Kidney capillary endothelial cell (primary cell): ENCODE measurements around the gene STOML3.

Experiments
- DNase-seq: peaks from one replicate; pipeline ENCODE4 v3.0.0-alpha.2; 2018; ENCODE audit warnings: low spot score

STOML3 gene

DNA sequence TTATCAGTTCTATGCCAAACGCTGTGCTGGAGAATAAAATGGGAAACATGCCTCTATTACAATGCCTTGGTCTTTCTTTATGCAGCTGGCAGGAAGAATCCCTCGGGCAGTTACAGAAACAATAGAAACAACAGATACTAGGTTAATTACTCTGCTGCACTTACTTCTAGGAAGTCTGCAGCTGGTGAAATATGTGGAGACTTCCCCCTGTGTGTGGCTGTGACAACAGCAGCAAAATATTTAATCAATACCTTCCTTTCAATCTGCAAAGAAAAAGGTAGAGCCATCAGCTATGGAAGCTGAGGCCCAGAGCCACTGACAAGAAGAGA is 9.9 kb downstream of the STOML3 start:
- no peak for DNase-seq

- DNase-seq: no peak
Measured at GRCh38 chr13:38979891-38980749, 10.5 kb downstream of the STOML3 start.

DNA sequence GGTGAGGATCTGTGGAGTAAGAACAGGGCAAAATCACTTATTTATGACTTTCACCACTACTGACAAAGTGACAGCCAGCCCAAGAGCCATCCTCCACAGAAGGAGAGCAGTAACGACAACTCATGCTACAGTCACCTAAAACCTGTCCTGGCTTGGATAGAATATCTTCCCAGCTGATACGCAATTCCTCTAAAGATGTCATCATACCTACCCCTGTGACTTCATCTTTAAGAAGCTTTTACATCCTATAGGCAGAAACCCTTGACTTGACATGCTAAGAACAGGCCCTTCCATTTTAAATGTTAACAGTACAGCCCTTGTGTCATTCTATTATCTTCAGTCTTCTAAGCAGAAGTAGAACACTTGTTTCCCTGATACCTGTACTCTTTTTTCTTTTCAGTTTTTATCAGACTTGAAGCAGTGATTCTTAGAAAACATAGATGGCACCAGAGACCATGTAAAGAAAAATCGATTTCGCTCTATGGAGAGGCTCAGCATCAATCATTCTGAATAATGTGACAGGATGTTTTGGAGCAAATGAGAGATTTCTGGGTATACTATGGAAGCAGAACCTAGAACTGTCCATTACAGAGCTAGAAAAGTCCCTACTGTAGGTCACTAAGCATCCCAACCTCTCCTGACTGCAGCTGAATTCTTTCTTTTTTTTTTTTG is 20.1 kb downstream of the STOML3 start:
- no peak for DNase-seq

DNA sequence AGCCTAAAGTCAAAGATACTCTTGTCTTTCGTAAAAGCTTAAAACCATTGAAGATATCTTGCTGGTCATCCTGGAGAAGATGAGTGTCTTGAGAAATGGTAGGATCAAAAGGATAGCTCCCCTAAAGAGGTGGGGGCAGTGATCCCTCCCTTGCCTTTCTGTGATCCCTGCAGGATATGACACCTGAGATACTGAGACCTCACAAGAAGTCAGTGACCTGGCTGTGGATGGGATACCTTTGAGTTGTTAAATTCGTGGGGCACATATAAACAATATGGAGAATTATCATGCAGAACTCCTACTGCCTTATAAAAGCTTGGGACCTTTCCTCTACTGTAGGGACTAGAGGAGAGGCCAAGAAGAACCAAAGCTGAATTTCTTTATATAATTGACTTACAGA is 21.4 kb downstream of the STOML3 start:
- no peak for DNase-seq

DNA sequence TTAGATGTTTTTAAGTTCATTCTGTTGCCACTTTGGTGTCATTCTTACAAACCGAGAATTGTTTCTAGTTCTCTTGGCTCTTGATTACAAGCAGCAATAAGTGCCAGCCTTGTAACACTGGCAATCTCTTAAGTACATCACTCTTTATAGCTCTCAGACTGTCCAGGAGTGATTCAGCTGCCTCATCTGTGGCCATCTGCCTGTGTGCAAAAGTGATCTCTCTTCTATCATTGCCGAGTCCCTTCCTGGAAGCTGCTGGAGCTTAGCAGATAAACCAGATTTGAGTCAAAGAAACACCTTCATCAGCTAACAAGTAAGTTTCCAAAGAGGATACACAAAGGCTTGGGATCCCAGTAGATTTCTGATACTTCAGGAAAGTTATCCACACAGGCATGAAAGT is 23.2 kb downstream of the STOML3 start:
- DNase-seq: no peak

GRCh38 chr13:38965281-38965680 is 25.4 kb downstream of the STOML3 start:
- no peak for DNase-seq

DNA sequence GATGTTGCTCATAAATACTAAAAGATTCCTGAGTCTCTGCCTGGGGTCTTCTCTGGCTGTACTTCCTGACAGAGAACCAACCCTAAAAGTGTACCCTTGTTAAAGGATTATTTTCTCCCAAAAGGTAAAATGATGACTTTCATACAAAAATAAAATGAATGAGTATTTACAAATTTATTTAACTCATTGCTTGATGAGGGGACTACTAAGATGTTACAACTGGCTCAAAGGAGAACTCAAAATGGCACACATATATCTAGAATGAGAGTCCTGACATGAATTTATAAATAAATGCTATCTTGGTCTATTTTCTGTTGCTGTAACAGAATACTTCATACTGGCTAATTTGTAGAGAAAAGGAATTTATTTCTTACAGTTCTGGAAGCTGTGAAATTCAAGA is 30.5 kb downstream of the STOML3 start:
- no peak for DNase-seq

- no peak for DNase-seq
Measured at GRCh38 chr13:38957794-38958592, 32.6 kb downstream of the STOML3 start.

- DNase-seq: no peak
Measured at GRCh38 chr13:38954844-38955243, 35.8 kb downstream of the STOML3 start.

DNA sequence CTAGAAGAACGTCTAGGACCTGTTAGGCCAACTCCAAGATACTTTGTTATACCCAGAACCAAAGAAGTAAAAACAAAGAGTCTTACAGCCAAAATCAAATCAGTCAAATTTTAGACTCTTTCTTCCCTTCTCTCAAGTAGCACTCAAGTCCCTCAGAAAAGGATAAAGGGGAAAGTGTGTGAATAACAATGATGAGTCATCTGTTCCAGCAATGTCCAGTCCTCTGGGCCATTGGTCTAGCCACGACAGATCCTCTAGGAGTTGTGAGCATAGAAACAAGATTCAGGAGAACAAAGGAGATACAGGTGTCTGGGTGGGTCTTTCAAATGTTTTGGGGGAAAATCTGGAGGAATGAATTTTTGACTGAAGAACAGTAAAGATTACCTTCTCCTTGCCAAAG is 36.3 kb downstream of the STOML3 start:
- DNase-seq: no peak

GRCh38 chr13:38952827-38953226 is 37.8 kb downstream of the STOML3 start:
- no peak for DNase-seq

DNA sequence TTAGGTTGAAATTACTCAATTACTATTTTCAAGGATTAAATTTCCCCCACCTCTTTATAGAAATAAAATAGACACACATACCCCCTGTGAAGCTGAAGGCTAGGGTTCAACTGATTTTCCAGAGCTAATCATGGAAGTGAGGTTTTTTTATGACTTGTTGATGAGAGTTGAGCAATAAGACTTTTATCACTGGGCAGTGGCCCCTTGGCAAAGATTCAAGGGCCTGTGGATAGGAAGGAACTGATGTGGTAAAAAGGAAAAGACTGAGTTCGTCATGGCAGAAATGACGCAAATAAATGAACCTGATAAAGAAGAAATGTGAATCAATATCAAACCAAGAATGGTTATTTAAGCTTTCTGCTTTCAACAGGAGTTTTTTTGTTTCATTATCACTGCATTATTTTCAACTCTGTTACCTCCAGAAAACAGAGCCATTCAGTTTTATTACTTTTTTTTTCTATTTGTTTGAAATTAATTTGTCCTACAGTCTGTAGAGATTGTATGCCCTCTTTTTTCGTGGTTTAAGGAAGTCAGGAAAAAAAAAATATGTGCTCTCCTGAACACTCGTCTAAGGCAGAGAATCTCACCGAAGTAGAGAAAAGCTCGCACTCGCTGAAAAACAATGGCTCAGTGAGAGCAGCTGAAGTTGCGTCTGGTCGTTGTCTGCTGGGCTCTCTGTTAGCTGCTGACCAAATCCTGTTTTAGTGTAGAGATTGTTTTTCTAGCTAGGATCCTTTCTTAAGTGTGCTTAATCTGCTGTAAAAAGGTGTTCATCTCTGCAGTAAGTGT is 38.9 kb downstream of the STOML3 start:
- DNase-seq: no peak

DNA sequence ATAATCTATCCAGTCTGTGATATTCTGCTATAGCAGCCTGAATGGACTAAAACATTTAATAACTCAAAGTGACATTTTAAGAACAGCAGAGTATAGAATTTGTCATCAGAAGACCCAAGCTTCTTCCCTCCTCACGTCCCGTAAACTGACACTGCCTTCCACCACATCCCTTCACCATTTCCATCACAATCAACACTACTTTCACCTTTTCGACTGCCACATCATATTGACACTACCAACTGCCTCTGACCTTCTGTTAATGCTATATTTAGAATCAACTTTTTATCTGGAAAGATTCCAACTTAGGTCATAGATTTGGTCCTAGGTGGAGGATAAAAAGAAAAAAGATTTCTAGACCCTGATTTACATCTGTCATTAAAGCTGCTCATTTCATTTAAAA is 39.6 kb downstream of the STOML3 start:
- DNase-seq: no peak

DNA sequence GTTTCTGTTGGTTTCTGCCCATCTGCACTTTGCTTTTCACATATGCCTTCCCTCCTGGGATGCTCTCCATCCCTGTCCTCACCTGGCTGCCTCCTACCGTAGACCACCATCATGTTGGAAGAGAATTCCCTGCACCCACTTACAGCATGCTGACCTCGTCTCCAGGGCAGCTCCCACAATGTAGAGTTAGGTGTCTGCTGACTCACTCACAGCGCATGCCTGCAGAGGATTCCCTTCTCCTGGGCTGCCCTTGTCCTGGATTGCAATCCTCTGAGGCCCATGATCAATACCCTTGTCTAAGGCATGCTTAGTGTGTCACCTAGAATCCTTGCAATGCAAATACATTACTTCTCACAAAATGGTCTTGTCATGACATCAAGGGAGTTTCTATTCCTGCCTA is 43.6 kb downstream of the STOML3 start:
- no peak for DNase-seq

- DNase-seq: no peak
Measured at GRCh38 chr13:38944219-38944618, 46.4 kb downstream of the STOML3 start.

- no peak for DNase-seq
Measured at GRCh38 chr13:38943231-38943630, 47.4 kb downstream of the STOML3 start.

DNA sequence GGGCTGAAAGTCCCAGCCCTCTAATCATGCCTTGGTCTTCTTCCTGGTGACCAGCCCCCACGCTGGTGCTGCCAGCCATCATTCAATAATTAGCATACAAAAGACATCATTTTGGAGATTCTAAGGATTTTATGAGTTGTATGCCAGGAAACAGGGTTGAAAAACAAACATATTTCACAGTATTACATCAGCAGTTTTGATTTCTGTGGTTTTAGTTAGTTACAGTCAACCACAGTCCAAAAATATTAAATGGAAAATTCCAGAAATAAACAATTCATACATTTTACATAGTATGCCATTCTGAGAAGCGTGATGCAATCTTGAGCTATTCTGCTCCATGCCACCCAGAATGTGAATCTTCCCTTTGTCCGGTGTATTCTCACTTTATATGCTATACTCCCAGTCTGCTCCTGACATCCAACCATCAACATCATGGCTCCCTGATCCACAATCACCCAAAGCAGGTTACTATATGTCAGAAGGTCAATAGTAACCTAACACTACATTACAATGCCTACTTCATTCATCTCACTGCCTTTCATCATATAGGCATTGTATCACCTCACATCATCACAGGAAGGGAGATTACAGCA is 49.2 kb downstream of the STOML3 start:
- no peak for DNase-seq

GRCh38 chr13:38933786-38934185 is 56.8 kb downstream of the STOML3 start:
- DNase-seq: no peak

GRCh38 chr13:38922170-38922569 is 68.5 kb downstream of the STOML3 start:
- DNase-seq: no peak

GRCh38 chr13:38921081-38921480 is 69.5 kb downstream of the STOML3 start:
- DNase-seq: no peak
